HG02759 (cell line): ENCODE results near the gene ZCCHC10.
"Not testable (repeated sequence)": the region's sequence is repeated elsewhere in the genome, so short reads cannot be mapped to it uniquely, and the experiment has no call there.

Experiments used
- ATAC-seq: cut with Tn5 transposase; IDR thresholded peaks from one replicate; pipeline ENCODE4 v1.9.1; 2021; ENCODE audit warnings: mild to moderate bottlenecking, moderate library complexity; ENCODE audit not compliant: unreplicated experiment

Gene ZCCHC10

GRCh38 chr5:133046560-133046959 is 20.2 kb upstream of the ZCCHC10 start:
- not testable (repeated sequence) for ATAC-seq

- no peak for ATAC-seq
Measured at GRCh38 chr5:133041910-133042309, 15.6 kb upstream of the ZCCHC10 start.

GRCh38 chr5:133041157-133041784 is 14.9 kb upstream of the ZCCHC10 start:
- ATAC-seq = no peak

GRCh38 chr5:133036677-133037076 is 10.3 kb upstream of the ZCCHC10 start:
- ATAC-seq = not testable (repeated sequence)

GRCh38 chr5:133035224-133035623 is 8.9 kb upstream of the ZCCHC10 start:
- no peak for ATAC-seq

- ATAC-seq = no peak
Measured at GRCh38 chr5:133034064-133034463, 7.7 kb upstream of the ZCCHC10 start.

- peak; percentile 77 for ATAC-seq
Measured at GRCh38 chr5:133032852-133033742, 6.7 kb upstream of the ZCCHC10 start.

GRCh38 chr5:133030343-133031005 is 4.1 kb upstream of the ZCCHC10 start:
- ATAC-seq = no peak

- ATAC-seq = no peak
Measured at GRCh38 chr5:133029416-133029815, 3.1 kb upstream of the ZCCHC10 start.

GRCh38 chr5:133026664-133027153 is 360 bp upstream of the ZCCHC10 start:
- ATAC-seq = no peak

- not testable (repeated sequence) for ATAC-seq
Measured at GRCh38 chr5:133019471-133019870, 6.9 kb downstream of the ZCCHC10 start.

- ATAC-seq = no peak
Measured at GRCh38 chr5:133017964-133018363, 8.4 kb downstream of the ZCCHC10 start.

- ATAC-seq = no peak
Measured at GRCh38 chr5:133015466-133015865, 10.9 kb downstream of the ZCCHC10 start.

- ATAC-seq = not testable (repeated sequence)
Measured at GRCh38 chr5:133008455-133008854, 17.9 kb downstream of the ZCCHC10 start.

- no peak for ATAC-seq
Measured at GRCh38 chr5:133006653-133007052, 19.7 kb downstream of the ZCCHC10 start.

GRCh38 chr5:132999246-132999645 is 27.1 kb downstream of the ZCCHC10 start:
- ATAC-seq = no peak

GRCh38 chr5:132998556-132998955 is 27.8 kb downstream of the ZCCHC10 start:
- ATAC-seq = no peak

- no peak for ATAC-seq
Measured at GRCh38 chr5:132996307-132996706, 30.0 kb downstream of the ZCCHC10 start.

- no peak for ATAC-seq
Measured at GRCh38 chr5:132987531-132988408, 38.6 kb downstream of the ZCCHC10 start.

- ATAC-seq = not testable (repeated sequence)
Measured at GRCh38 chr5:132982971-132983370, 43.4 kb downstream of the ZCCHC10 start.
